ENCODE measurements around the gene CDH18.

The CDH18 gene

DNA sequence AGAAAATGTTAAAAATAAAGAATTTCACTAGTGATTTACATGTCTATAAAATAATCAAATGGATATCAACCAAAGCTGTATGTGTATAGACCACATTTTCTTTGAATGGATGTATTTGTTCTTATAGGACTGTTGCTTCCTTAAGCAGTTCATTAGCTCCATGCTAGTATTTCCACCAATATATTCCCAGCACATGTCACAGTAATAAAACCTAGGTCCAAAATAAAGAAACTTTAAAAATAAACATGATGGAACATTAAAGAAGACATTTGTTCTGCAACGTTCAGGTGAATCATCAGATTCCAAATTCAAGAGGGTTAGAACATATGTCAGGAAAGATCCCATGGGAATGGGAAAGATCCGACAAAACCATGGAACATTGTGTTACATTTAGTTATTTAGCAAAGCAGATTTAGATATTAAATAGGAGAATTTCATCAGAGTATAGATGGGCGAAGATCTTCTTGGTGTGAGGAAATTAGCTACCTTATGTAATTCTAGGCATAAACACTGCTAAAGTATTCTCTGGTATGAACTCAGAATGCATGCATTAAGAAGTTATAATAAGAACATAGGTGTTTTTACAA lies 490.7 kb downstream of the CDH18 start:
- Mint-ChIP-seq H3K9me3 (peaks cover 14% of the 10 kb centered on the region), H3K4me1 (ENCODE audit: low read depth) (no peaks in the 10 kb centered on the region), H3K36me3 (ENCODE audit: low read depth) (no peaks in the 10 kb centered on the region), H3K27me3 (ENCODE audit: low read depth) (no peaks in the 10 kb centered on the region), H3K4me3 (no peak overlapping the region), H3K27ac (no peak overlapping the region)

- H3K27ac Mint-ChIP-seq: no peak overlapping the region
These were observed 491.9 kb downstream of the CDH18 start for GRCh38 chr5:19496056-19496455.

DNA sequence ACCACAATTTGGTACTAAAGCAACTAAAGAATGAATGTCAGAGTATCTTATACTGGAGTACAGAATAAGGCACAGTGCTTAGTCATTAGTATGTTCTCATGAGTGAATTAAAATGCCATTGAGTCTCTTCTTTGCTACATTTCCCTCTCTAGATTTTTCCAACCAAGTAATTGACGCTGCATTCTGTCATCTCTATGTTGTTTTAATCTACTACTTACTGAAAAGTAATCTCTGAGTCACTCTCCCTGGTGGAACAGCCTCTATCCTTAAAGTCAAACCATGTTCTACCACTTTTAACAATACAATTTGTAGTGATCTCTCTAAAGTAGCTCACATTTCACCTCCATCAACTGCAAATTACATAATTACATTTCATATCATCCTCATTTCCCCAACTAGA lies 495.1 kb downstream of the CDH18 start:
- Mint-ChIP-seq H3K36me3 (ENCODE audit: low read depth) (no peaks in the 10 kb centered on the region), H3K4me1 (ENCODE audit: low read depth) (no peaks in the 10 kb centered on the region), H3K27me3 (ENCODE audit: low read depth) (no peaks in the 10 kb centered on the region), H3K4me3 (no peak overlapping the region), H3K9me3 (peaks cover 25% of the 10 kb centered on the region), H3K27ac (no peak overlapping the region)

More at GRCh38 chr5:19496056-19496455, 491.9 kb downstream of the CDH18 start:
- Mint-ChIP-seq H3K27me3 (ENCODE audit: low read depth) (no peaks in the 10 kb centered on the region), H3K9me3 (peaks cover 14% of the 10 kb centered on the region), H3K36me3 (ENCODE audit: low read depth) (no peaks in the 10 kb centered on the region), H3K4me3 (no peak overlapping the region), H3K4me1 (ENCODE audit: low read depth) (no peaks in the 10 kb centered on the region)

DNA sequence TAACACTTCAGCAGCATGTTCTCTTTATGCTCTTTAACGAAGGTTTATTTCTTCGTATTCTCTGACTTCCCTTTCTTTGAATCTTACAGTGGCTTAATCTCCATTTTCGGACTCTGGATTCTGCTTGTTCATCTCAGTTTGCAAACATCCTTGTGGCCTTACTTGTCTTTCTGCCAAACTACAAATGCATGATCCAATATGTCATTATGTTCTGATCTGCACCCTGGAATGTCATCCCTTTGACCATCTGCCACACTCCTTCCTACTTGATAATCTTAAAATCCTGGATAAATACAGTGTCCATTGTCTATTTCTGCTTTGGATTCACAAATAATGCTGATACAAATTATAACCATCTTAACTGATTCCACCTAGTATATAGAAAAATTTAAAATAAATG lies 499.2 kb downstream of the CDH18 start:
- Mint-ChIP-seq H3K9me3 (peaks cover 29% of the 10 kb centered on the region), H3K27ac (no peak overlapping the region), H3K4me1 (ENCODE audit: low read depth) (no peaks in the 10 kb centered on the region), H3K27me3 (ENCODE audit: low read depth) (no peaks in the 10 kb centered on the region), H3K4me3 (no peak overlapping the region), H3K36me3 (ENCODE audit: low read depth) (no peaks in the 10 kb centered on the region)

- Mint-ChIP-seq H3K36me3 (ENCODE audit: low read depth) (no peaks in the 10 kb centered on the region), H3K4me3 (no peak overlapping the region), H3K27ac (no peak overlapping the region), H3K9me3 (peaks cover 40% of the 10 kb centered on the region), H3K4me1 (ENCODE audit: low read depth) (no peaks in the 10 kb centered on the region), H3K27me3 (ENCODE audit: low read depth) (no peaks in the 10 kb centered on the region)
These were observed 500.5 kb downstream of the CDH18 start for GRCh38 chr5:19487480-19487879.

GRCh38 chr5:19479562-19479961 lies 508.4 kb downstream of the CDH18 start:
- Mint-ChIP-seq H3K36me3 (ENCODE audit: low read depth) (no peaks in the 10 kb centered on the region), H3K27me3 (ENCODE audit: low read depth) (no peaks in the 10 kb centered on the region), H3K9me3 (peaks cover 28% of the 10 kb centered on the region), H3K27ac (no peak overlapping the region), H3K4me3 (no peak overlapping the region), H3K4me1 (ENCODE audit: low read depth) (no peaks in the 10 kb centered on the region)

GRCh38 chr5:19462019-19462418 lies 526.0 kb downstream of the CDH18 start:
- Mint-ChIP-seq H3K36me3 (ENCODE audit: low read depth) (no peaks in the 10 kb centered on the region), H3K27me3 (ENCODE audit: low read depth) (no peaks in the 10 kb centered on the region), H3K4me3 (no peak overlapping the region), H3K27ac (no peak overlapping the region), H3K9me3 (peaks cover 23% of the 10 kb centered on the region), H3K4me1 (ENCODE audit: low read depth) (no peaks in the 10 kb centered on the region)

DNA sequence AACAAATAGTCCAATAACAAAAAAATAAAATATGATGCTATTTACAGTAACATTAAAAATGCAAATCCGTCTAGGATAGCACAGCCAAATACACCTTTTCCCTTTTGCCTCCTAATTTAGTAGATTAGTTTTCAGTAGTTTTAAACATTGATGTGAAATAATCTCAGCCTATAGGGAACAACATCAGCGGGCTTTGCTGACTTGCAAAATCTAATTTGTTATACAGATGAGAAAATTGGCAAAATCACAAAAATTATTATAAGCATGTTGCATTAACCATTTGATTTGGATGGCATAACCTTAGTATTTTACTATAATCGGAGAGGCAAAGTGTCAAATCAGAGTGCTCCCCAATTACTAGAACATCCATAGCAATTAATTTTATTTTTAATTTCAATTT lies 563.5 kb downstream of the CDH18 start:
- Mint-ChIP-seq H3K27me3 (ENCODE audit: low read depth) (no peaks in the 10 kb centered on the region), H3K4me1 (ENCODE audit: low read depth) (no peaks in the 10 kb centered on the region), H3K36me3 (ENCODE audit: low read depth) (no peaks in the 10 kb centered on the region), H3K27ac (no peak overlapping the region), H3K4me3 (no peak overlapping the region), H3K9me3 (peaks cover 10% of the 10 kb centered on the region)
